HG02970 (cell line): ENCODE measurements around the gene NUTF2.

Source experiments
- ATAC-seq: cut with Tn5 transposase; IDR thresholded peaks from one replicate; pipeline ENCODE4 v1.9.1; 2021; ENCODE audit warnings: mild to moderate bottlenecking, moderate library complexity, moderate number of reproducible peaks; ENCODE audit not compliant: unreplicated experiment, low FRiP score

The NUTF2 gene

GRCh38 chr16:67846320-67847063, at the start of gene NUTF2:
Gene NUTF2, plus strand, starts transcription at chr16:67846933. Its CDS starts 18,198 bp downstream, at chr16:67865131.
- ATAC-seq: peak; percentile 56

- no peak for ATAC-seq
Measured at GRCh38 chr16:67800338-67800926, 46.3 kb upstream of the NUTF2 start.

- no peak for ATAC-seq
Measured at GRCh38 chr16:67801241-67801640, 45.5 kb upstream of the NUTF2 start.

- no peak for ATAC-seq
Measured at GRCh38 chr16:67801883-67802282, 44.9 kb upstream of the NUTF2 start.

GRCh38 chr16:67803894-67804293, 42.8 kb upstream of the NUTF2 start:
- ATAC-seq: no peak

- ATAC-seq: no peak
Measured at GRCh38 chr16:67804853-67805542, 41.7 kb upstream of the NUTF2 start.

- peak; percentile 5 for ATAC-seq
Measured at GRCh38 chr16:67805718-67806427, 40.9 kb upstream of the NUTF2 start.

- peak; percentile 90 for ATAC-seq
Measured at GRCh38 chr16:67806428-67807147, 40.1 kb upstream of the NUTF2 start, which contains the start of the genes RANBP10 and TSNAXIP1. Gene RANBP10, minus strand, starts transcription at chr16:67806560. Its CDS starts 24 bp downstream, at chr16:67806536. Gene TSNAXIP1, plus strand, starts transcription at chr16:67806889. Its CDS starts 261 bp downstream, at chr16:67807150.

- ATAC-seq: no peak
Measured at GRCh38 chr16:67807148-67807682, 39.5 kb upstream of the NUTF2 start.

GRCh38 chr16:67811899-67812298, 34.8 kb upstream of the NUTF2 start:
- no peak for ATAC-seq

- ATAC-seq: no peak
Measured at GRCh38 chr16:67814567-67814966, 32.2 kb upstream of the NUTF2 start.

- no peak for ATAC-seq
Measured at GRCh38 chr16:67820608-67821259, 26.0 kb upstream of the NUTF2 start.

- ATAC-seq: no peak
Measured at GRCh38 chr16:67822511-67822910, 24.2 kb upstream of the NUTF2 start.

GRCh38 chr16:67825119-67825518, 21.6 kb upstream of the NUTF2 start:
- ATAC-seq: no peak

GRCh38 chr16:67825906-67826305, 20.8 kb upstream of the NUTF2 start:
- no peak for ATAC-seq

GRCh38 chr16:67828651-67829050, 18.1 kb upstream of the NUTF2 start:
- no peak for ATAC-seq

GRCh38 chr16:67833030-67833414, 13.7 kb upstream of the NUTF2 start:
- no peak for ATAC-seq

- peak; percentile 90 for ATAC-seq
Measured at GRCh38 chr16:67833415-67834241, 13.1 kb upstream of the NUTF2 start.

GRCh38 chr16:67834242-67834614, 12.5 kb upstream of the NUTF2 start:
- no peak for ATAC-seq
